Natural killer cell treated with Interleukin-12 subunit alpha and Interleukin-12 subunit beta and Interleukin-15 and Interleukin-18, amount 100 ng/mL, for 72 hours (primary cell): Measurements from ENCODE around the gene C20orf173. TPM values are rescaled to one million over a fixed set of nuclear protein-coding genes. Genes with fewer than 3 reads are reported as not detected.

ENCODE experiments used
- ATAC-seq, 2 donors: fragments of 150-1000 bp; cut with Tn5 transposase in 1 of 2; sonication (Bioruptor Pico), chemical (Tn5 transposase) in 1 of 2; 2 replicates each; pipeline ENCODE4 v1.10.0; 2021
- DNase-seq: peaks from one replicate; pipeline ENCODE4 v3.0.0; 2022; ENCODE audit warnings: low spot score
- H3K27ac Mint-ChIP-seq, 2 donors: 1 replicate in 1 of 2; 2 replicates in 1 of 2; pipeline ENCODE4 v1.8.0; 2022; ENCODE audit warnings: mixed read lengths in 2 of 2, mild to moderate bottlenecking in 1 of 2, moderate library complexity in 1 of 2
- H3K27me3 Mint-ChIP-seq, 2 donors: 1 replicate in 1 of 2; 2 replicates in 1 of 2; pipeline ENCODE4 v1.8.0; 2022; ENCODE audit warnings: mixed read lengths in 2 of 2
- H3K36me3 Mint-ChIP-seq: one replicate; pipeline ENCODE4 v1.8.0; 2022; ENCODE audit warnings: mixed read lengths
- H3K4me1 Mint-ChIP-seq, 2 donors: 1 replicate in 1 of 2; 2 replicates in 1 of 2; pipeline ENCODE4 v1.8.0; 2022; ENCODE audit warnings: low read depth in 2 of 2, mixed read lengths in 2 of 2, mild to moderate bottlenecking in 1 of 2
- H3K4me3 Mint-ChIP-seq: one replicate; pipeline ENCODE4 v1.8.0; 2022; ENCODE audit warnings: mixed read lengths
- H3K9me3 Mint-ChIP-seq: 2 replicates; pipeline ENCODE4 v1.8.0; 2022; ENCODE audit warnings: mixed read lengths
- total RNA-seq, 2 donors: library from RNA; stranded (reverse); gene quantifications; one replicate each; pipeline ENCODE4 v1.2.3, GENCODE V29; 2022

Gene C20orf173
- total RNA-seq, 2 donors from 2014 or later = not detected

DNA sequence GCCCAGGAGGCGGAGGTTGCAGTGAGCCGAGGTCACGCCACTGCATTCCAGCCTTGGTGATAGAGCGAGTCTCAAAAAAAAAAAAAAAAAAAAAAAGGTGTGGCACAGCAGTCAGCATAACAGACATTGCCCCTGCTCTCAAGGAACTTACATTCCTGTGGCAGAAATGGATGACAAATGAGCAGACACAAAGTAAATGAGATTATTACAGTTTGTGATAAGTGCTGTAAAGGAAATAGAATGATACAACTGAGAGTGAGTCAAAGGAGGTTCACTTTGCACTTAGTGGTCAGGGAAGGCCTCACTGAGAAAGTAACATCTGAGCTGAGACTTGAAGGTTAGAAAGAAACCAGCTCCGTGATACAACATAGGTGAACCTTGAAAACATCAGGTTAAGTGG is 37.6 kb downstream of the C20orf173 start:
- H3K9me3 Mint-ChIP-seq = no peaks in the 10 kb centered on the region
- no peak for DNase-seq
- peak overlapping the region; percentile 97 to 100 for H3K27ac Mint-ChIP-seq
- H3K4me3 Mint-ChIP-seq = peak overlapping the region; percentile 97
- peaks cover 38% of the 10 kb centered on the region for H3K36me3 Mint-ChIP-seq
- H3K4me1 Mint-ChIP-seq = peaks cover 57 to 64% of the 10 kb centered on the region in 2 donors
- ATAC-seq = peak; percentile 37 to 51
- no peaks in the 10 kb centered on the region for H3K27me3 Mint-ChIP-seq

DNA sequence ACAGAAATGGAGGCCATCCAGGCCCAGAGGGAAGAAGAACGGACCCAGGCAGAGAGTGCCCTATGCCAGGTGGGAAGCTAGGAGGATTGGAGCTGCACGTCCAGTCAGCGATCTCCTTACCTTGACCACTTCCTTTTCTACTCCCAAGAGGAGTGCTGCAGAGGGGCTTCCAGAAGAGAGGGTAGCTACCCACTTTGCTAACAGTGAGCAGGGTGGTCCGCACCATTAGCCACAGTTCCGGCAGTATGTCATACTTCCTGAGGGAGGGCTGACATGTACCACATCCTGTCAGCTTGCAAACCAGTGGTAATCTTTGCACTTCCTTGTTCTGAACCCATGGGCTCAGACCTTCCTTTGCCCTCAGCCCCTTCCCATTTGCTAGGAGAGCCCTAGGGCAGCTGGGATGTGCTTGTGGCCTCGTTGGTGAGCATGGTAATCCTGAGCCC is 38.7 kb downstream of the C20orf173 start:
- DNase-seq (peak; percentile 84), ATAC-seq (peak; percentile 96 to 98)
- Mint-ChIP-seq H3K4me1 (peaks cover 54 to 60% of the 10 kb centered on the region in 2 donors), H3K4me3 (peak overlapping the region; percentile 97), H3K9me3 (no peaks in the 10 kb centered on the region), H3K27me3 (no peaks in the 10 kb centered on the region), H3K27ac (peak overlapping the region; percentile 97 to 100), H3K36me3 (peaks cover 35% of the 10 kb centered on the region)

- Mint-ChIP-seq H3K4me1 (peaks cover 46 to 50% of the 10 kb centered on the region in 2 donors), H3K36me3 (peaks cover 24% of the 10 kb centered on the region), H3K27me3 (no peaks in the 10 kb centered on the region), H3K9me3 (no peaks in the 10 kb centered on the region), H3K4me3 (peak overlapping the region; percentile 97), H3K27ac (peak overlapping the region; percentile 97 to 100)
- ATAC-seq (peak; percentile 43 to 60), DNase-seq (no peak)
Observed at GRCh38 chr20:35489717-35490116, 39.7 kb downstream of the C20orf173 start.

- H3K27ac Mint-ChIP-seq = peak overlapping the region in 1 of 2 donors; percentile 100
- ATAC-seq = no peak
- H3K36me3 Mint-ChIP-seq = peaks cover 25% of the 10 kb centered on the region
Observed at GRCh38 chr20:35487479-35487878, 42.0 kb downstream of the C20orf173 start.

DNA sequence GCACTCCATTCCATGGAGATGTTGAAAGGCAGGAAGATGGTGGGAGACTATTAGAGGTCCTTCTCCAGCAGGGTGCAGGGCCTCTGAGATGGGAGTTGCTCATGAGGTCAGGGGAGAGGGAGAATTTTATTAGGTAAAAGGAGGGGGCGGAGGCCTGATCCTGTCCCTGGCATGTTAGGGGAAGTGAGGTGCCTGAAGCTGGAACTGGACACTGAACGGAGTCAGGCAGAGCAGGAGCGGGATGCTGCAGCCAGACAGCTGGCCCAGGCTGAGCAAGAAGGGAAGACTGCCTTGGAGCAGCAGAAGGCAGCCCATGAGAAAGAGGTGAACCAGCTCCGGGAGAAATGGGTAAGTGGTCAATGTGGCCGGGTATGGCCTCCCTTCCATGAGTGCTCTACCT is 49.7 kb downstream of the C20orf173 start:
- Mint-ChIP-seq H3K9me3 (no peaks in the 10 kb centered on the region), H3K27ac (peak overlapping the region; percentile 20 to 22), H3K36me3 (peaks cover 19% of the 10 kb centered on the region), H3K27me3 (no peaks in the 10 kb centered on the region), H3K4me1 (peaks cover 5 to 7% of the 10 kb centered on the region in 2 donors), H3K4me3 (no peak overlapping the region)
- DNase-seq (no peak), ATAC-seq (no peak)

More at GRCh38 chr20:35487479-35487878, 42.0 kb downstream of the C20orf173 start:
- Mint-ChIP-seq H3K4me3 (no peak overlapping the region), H3K9me3 (no peaks in the 10 kb centered on the region), H3K27me3 (no peaks in the 10 kb centered on the region), H3K4me1 (peaks cover 34 to 44% of the 10 kb centered on the region in 2 donors)
- DNase-seq = no peak

DNA sequence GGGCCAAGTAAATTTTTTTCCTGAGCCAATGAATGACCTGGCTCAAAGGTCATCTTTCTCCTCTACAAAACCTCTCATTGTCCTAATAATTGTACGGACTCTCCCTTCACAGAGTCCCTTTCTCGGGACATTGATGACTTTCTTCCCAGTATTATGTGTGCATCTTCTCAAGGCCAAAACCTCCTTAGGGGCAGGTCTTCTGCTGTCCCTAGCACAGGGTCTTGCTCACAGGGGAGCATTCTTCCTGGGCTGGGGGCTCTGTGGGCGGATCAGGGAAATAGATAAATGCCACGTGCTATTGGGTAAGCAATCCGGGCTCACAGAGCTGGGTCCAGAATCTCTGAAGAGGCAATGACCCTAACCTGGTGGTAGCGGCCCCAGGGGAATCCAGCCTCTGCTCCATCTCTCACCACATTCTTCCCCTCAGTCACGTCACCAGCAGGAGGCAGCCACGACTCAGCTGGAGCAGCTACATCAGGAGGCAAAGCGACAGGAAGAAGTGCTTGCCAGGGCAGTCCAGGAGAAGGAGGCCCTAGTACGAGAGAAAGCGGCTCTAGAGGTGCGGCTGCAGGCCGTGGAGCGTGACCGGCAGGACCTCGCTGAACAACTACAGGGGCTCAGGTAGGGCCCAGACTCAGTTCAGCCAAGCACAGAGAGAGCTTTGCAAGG is 50.5 kb downstream of the C20orf173 start:
- H3K27me3 Mint-ChIP-seq = no peaks in the 10 kb centered on the region
- peaks cover 0 to 7% of the 10 kb centered on the region in 2 donors for H3K4me1 Mint-ChIP-seq
- peak overlapping the region; percentile 19 to 20 for H3K27ac Mint-ChIP-seq
- no peaks in the 10 kb centered on the region for H3K9me3 Mint-ChIP-seq
- no peak for ATAC-seq
- peaks cover 11% of the 10 kb centered on the region for H3K36me3 Mint-ChIP-seq
- DNase-seq = no peak
- no peak overlapping the region for H3K4me3 Mint-ChIP-seq

Other genes with a start within 250 kb of the C20orf173 start
- 100 to 1,000 TPM; 154 to 233 TPM for gene EIF6, start 244.9 kb downstream of the C20orf173 start, total RNA-seq
- under 1 TPM in 1 of 2 donors, not detected in 1; 0.10 TPM for gene FAM83C, start 237.2 kb downstream of the C20orf173 start, total RNA-seq
- 10 to 100 TPM; 61.5 to 68.9 TPM for gene UQCC1, start 117.7 kb downstream of the C20orf173 start, total RNA-seq
- gene GDF5, start 91.4 kb downstream of the C20orf173 start, total RNA-seq = not detected
- gene CEP250, start 74.1 kb downstream of the C20orf173 start, total RNA-seq = 10 to 100 TPM; 67.5 to 90.0 TPM
- gene ERGIC3, start 12.4 kb upstream of the C20orf173 start, total RNA-seq = 100 to 1,000 TPM; 129 to 164 TPM
- 1 to 10 TPM; 5.9 to 6.3 TPM for gene SPAG4, start 86.2 kb upstream of the C20orf173 start, total RNA-seq
- gene CPNE1, start 135.2 kb upstream of the C20orf173 start, total RNA-seq = 100 to 1,000 TPM; 266 to 324 TPM
- gene RBM12, start 135.2 kb upstream of the C20orf173 start, total RNA-seq = 100 to 1,000 TPM; 125 to 143 TPM
- gene NFS1, start 169.7 kb upstream of the C20orf173 start, total RNA-seq = 10 to 100 TPM; 27.0 to 37.4 TPM
- gene ROMO1, start 169.8 kb upstream of the C20orf173 start, total RNA-seq = 100 to 1,000 TPM in 1 of 2 donors, 10 to 100 TPM in 1; 71.0 to 101 TPM
- 100 to 1,000 TPM; 404 to 438 TPM for gene RBM39, start 212.6 kb upstream of the C20orf173 start, total RNA-seq
- 10 to 100 TPM; 60.4 to 88.6 TPM for gene PHF20, start 242.4 kb upstream of the C20orf173 start, total RNA-seq